Upper lobe of right lung (tissue), 1 donor: ENCODE measurements around the gene ETV6. TPM values are rescaled to one million over a fixed set of nuclear protein-coding genes. Genes with fewer than 3 reads are reported as not detected.
"Not testable (repeated sequence)": the region's sequence is repeated elsewhere in the genome, so short reads cannot be mapped to it uniquely, and the experiment has no call there.

Experiments used
- ATAC-seq: fragments of 200-7000 bp; cut with Tn5 transposase; one replicate; pipeline ENCODE4 v1.9.1; 2020; ENCODE audit warnings: mild to moderate bottlenecking, moderate library complexity
- DNase-seq: peaks from one replicate; pipeline ENCODE4 v3.0.0-alpha.2; 2020
- H3K27ac ChIP-seq: fragments of 200-600 bp; one replicate; pipeline ENCODE4 v1.8.0; 2022
- H3K27me3 ChIP-seq: fragments of 200-600 bp; one replicate; pipeline ENCODE4 v1.8.0; 2022; ENCODE audit warnings: mild to moderate bottlenecking
- H3K36me3 ChIP-seq: fragments of 200-600 bp; one replicate; pipeline ENCODE4 v1.8.0; 2022
- H3K4me1 ChIP-seq: fragments of 200-600 bp; one replicate; pipeline ENCODE4 v1.8.0; 2022
- H3K4me3 ChIP-seq: fragments of 200-600 bp; one replicate; pipeline ENCODE4 v1.8.0; 2022; ENCODE audit warnings: mild to moderate bottlenecking
- H3K9me3 ChIP-seq: fragments of 200-600 bp; one replicate; pipeline ENCODE4 v1.8.0; 2022
- CTCF ChIP-seq: fragments of 200-600 bp; IDR thresholded peaks from one replicate; pipeline ENCODE4 v1.8.0; 2022; ENCODE audit warnings: antibody characterized with exemption
- intact Hi-C: fragments of 100-400 bp; cut with DNase I; formaldehyde crosslinking; loops from one replicate; pipeline ENCODE4 v1.11.0; 2022
- total RNA-seq: library from RNA; stranded (reverse); fragmentation: NEBNext Ultra II Directional; extraction: Animal tissue kit (Norgen Biotek cat#: 25700); gene quantifications from one replicate; pipeline ENCODE4 v1.2.1, GENCODE V29; 2021
- donor health status: DM: no; HTN: yes; CAD: no; lungs with severe emphysema.

The ETV6 gene
- total RNA-seq, 1 donor from 2014 or later, result 45.0 TPM

DNA sequence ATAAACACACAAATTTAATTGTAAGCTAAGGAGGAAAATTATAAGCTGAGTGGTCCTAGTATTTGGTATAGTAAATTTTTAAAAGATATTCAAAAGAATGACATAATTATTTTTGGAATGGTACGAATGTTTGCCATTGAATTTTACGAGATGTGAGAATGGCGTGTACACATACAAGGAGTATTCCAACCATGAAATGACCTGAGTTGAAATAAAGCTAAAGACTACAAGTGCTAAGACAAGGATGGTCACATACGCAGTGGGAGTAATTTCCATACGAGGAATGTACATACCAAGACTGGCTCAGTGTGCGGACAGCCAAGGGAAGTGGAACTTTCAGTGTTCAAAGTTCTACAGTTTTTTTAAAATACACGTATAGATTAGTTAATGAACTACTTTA lies 21.1 kb upstream of the ETV6 start:
- intact Hi-C loops, result no loop called here
- DNase-seq, result no peak
- Histone ChIP-seq H3K27ac (no peak overlapping the region), H3K27me3 (no peaks in the 10 kb centered on the region), H3K4me3 (no peak overlapping the region), H3K36me3 (no peaks in the 10 kb centered on the region), H3K4me1 (peaks cover 5% of the 10 kb centered on the region), H3K9me3 (no peaks in the 10 kb centered on the region)
- TF ChIP-seq CTCF, result no peak
- no peak for ATAC-seq

DNA sequence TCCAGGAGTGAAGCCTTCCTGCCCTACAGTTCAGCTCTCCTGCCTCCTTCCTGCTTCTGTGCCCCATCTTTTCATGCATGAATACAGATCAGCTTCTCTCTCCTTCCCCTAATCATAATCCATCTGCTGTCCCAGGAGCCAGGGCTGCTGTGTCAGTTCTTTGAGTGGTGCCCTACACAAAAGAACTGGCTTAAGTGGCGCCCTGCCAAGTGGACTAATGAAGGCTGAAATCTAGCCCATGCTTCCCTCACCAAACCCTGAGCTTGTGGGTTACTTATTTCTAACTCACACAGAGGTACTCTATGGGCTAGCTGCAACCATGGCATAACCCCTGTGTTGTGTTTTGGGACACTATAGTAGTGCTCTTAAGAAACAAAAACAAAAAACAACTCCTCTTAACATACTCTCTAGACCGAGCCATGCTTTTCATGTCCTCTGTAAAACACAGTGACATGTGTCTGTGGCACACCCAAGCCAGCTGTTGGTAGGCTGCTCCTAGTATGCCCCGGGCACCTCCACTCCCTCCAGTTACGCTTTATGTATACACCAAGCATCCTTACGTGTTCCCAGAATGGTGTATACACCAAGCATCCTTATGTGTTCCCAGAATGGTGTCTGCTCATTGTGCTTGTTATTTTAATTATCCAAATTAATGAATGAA lies 19.3 kb upstream of the ETV6 start:
- no peaks in the 10 kb centered on the region for H3K9me3 ChIP-seq
- H3K4me3 ChIP-seq, result no peak overlapping the region
- no peaks in the 10 kb centered on the region for H3K4me1 ChIP-seq
- no peak overlapping the region for H3K27ac ChIP-seq
- DNase-seq, result no peak
- TF ChIP-seq CTCF, result no peak
- intact Hi-C loops, result no loop called here
- no peaks in the 10 kb centered on the region for H3K27me3 ChIP-seq
- no peak for ATAC-seq
- no peaks in the 10 kb centered on the region for H3K36me3 ChIP-seq

DNA sequence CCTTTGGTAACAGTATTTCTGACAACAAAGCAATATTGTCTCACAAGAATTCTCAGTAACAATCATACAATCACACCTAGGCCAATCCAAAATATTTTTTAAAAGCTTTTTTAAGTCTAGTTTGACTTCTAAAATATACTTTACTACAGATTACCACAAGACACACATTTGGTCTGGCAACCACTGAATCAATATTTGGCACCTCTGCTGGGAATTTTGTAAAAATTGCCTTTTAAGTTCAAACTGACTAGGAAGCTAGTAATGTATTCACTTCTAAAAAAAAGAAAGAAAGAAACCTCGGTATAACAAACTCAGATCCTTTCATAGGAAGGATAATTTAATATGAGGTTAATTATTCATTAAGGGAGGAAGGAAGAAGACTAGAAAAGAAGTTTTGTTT lies 18.2 kb upstream of the ETV6 start:
- TF ChIP-seq CTCF, result no peak
- H3K36me3 ChIP-seq, result no peaks in the 10 kb centered on the region
- no peak overlapping the region for H3K4me3 ChIP-seq
- ATAC-seq (no peak), DNase-seq (no peak)
- H3K27me3 ChIP-seq, result no peaks in the 10 kb centered on the region
- H3K4me1 ChIP-seq, result no peaks in the 10 kb centered on the region
- intact Hi-C loops, result no loop called here
- H3K9me3 ChIP-seq, result no peaks in the 10 kb centered on the region
- H3K27ac ChIP-seq, result no peak overlapping the region

DNA sequence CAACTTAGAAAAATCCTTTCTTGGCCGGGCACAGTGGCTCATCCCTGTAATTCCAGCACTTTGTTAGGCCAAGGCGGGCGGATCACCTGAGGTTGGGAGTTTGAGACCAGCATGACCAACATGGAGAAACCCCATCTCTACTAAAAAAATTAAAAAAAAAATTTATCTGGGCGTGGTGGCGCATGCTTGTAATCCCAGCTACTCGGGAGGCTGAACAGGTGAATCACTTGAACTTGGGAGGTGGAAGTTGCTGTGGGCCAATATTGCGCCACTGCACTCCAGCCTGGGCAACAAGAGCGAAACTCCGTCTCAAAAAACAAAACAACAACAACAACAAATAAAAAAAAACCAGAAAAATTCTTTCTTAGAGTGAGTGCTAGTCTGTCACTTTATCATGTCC lies 17.6 kb upstream of the ETV6 start:
- H3K27ac ChIP-seq, H3K27me3 ChIP-seq, H3K9me3 ChIP-seq, ATAC-seq, intact Hi-C loops, DNase-seq, H3K36me3 ChIP-seq, H3K4me3 ChIP-seq, H3K4me1 ChIP-seq: not testable (repeated sequence)

DNA sequence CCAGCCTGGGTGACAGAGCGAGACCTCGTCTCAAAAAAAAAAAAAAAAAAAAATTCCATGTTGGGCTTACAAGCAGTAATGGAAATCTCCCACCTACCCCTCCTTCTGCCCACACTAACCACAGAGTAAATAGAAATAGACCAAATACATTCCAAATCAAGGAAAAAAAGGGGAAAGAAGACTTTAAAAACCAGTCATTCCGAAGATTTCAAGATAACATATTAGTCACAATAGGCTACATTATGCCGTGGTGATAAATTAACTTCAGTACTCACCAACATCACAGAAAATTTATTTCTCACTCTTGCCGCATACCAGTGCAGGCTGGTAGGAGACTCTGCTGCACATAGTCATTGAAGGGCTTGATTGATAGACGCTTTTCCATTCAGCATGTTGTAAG lies 15.5 kb upstream of the ETV6 start:
- Histone ChIP-seq H3K27me3 (no peaks in the 10 kb centered on the region), H3K4me3 (no peak overlapping the region), H3K27ac (no peak overlapping the region), H3K4me1 (no peaks in the 10 kb centered on the region), H3K9me3 (no peaks in the 10 kb centered on the region), H3K36me3 (no peaks in the 10 kb centered on the region)
- intact Hi-C loops, result no loop called here
- no peak for TF ChIP-seq CTCF
- ATAC-seq (no peak), DNase-seq (no peak)

DNA sequence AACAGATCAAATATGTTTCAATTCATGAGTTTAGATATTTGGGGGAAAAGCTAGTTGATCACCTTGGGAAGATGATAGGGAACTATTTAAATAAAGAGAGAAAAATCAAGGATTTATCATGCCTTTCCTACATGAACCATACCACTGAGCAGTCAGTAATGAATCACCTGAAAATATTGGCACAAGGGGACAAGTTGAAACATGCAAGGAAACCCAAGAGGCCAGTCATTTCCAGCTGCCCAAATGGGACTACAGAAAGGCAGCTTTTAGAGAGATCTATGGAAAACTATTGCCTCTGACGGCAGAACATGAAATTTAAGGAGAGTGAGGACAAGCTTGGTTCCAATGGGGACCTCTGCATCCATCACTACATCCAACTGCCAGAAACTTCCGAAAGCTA lies 14.1 kb upstream of the ETV6 start:
- H3K27ac ChIP-seq, result no peak overlapping the region
- intact Hi-C loops, result no loop called here
- ATAC-seq (no peak), DNase-seq (no peak)
- H3K27me3 ChIP-seq, result no peaks in the 10 kb centered on the region
- H3K36me3 ChIP-seq, result no peaks in the 10 kb centered on the region
- no peak for TF ChIP-seq CTCF
- H3K4me1 ChIP-seq, result no peaks in the 10 kb centered on the region
- no peak overlapping the region for H3K4me3 ChIP-seq
- no peaks in the 10 kb centered on the region for H3K9me3 ChIP-seq
